A673 (cell line): ENCODE results near the gene PKN1. TPM values are rescaled to one million over a fixed set of nuclear protein-coding genes. Genes with fewer than 3 reads are reported as not detected.

Experiments
- BruUV-seq: library from RNA; stranded (reverse); fragments of 400-500 nt; replicated peaks from 2 replicates; lab custom pipeline; 2021; lab: Mats Ljungman, UMichigan
- CTCF ChIA-PET: fragments of 300-600 bp; sonication (Branson Sonifier 250); formaldehyde crosslinking; loops from one replicate; lab custom pipeline; 2022; ENCODE audit warnings: antibody characterized with exemption; lab: Charles Lee
- POLR2A ChIA-PET: fragments of 300-600 bp; sonication (Branson Sonifier 250); formaldehyde crosslinking; loops from one replicate; lab custom pipeline; 2022; ENCODE audit warnings: antibody characterized with exemption; ENCODE audit not compliant: low non-redundant PET; lab: Charles Lee
- DNase-seq: peaks from one replicate; pipeline ENCODE4 v3.0.0-alpha.2; 2015; ENCODE audit warnings: low spot score
- H3K27ac ChIP-seq: fragments of 200-600 bp; sonication (generic); 2 replicates; pipeline ENCODE4 v1.5.1; 2016; ENCODE audit warnings: mixed run types, low read depth, mild to moderate bottlenecking, mixed read lengths, antibody characterized with exemption, low read length; ENCODE audit not compliant: poor library complexity, severe bottlenecking
- H3K27me3 ChIP-seq: fragments of 200-600 bp; sonication (generic); replicated peaks from 2 replicates; pipeline ENCODE4 v1.6.1; 2017; ENCODE audit warnings: mixed run types, low read depth, mild to moderate bottlenecking, mixed read lengths, antibody characterized with exemption, low read length; ENCODE audit not compliant: insufficient read depth, poor library complexity
- H3K36me3 ChIP-seq: fragments of 200-600 bp; sonication (generic); 2 replicates; pipeline ENCODE4 v1.6.1; 2016; ENCODE audit warnings: mixed run types, mild to moderate bottlenecking, mixed read lengths, antibody characterized with exemption, low read length; ENCODE audit not compliant: insufficient read depth, poor library complexity, severe bottlenecking
- H3K4me1 ChIP-seq: fragments of 200-600 bp; sonication (generic); 2 replicates; pipeline ENCODE4 v1.6.1; 2017; ENCODE audit warnings: mixed run types, mild to moderate bottlenecking, mixed read lengths, antibody characterized with exemption, low read length; ENCODE audit not compliant: insufficient read depth, poor library complexity, severe bottlenecking
- H3K4me3 ChIP-seq: fragments of 200-600 bp; sonication (generic); 2 replicates; pipeline ENCODE4 v1.5.1; 2016; ENCODE audit warnings: low read depth, mixed run types, mild to moderate bottlenecking, mixed read lengths, low read length; ENCODE audit not compliant: poor library complexity, severe bottlenecking
- H3K9me3 ChIP-seq: fragments of 200-600 bp; sonication (generic); 2 replicates; pipeline ENCODE4 v1.6.1; 2016; ENCODE audit warnings: mixed run types, low read depth, mild to moderate bottlenecking, mixed read lengths, antibody characterized with exemption, low read length; ENCODE audit not compliant: poor library complexity, severe bottlenecking
- CTCF ChIP-seq: fragments of 300-800, 200-600 bp; sonication (generic); conservative IDR thresholded peaks from 2 replicates; pipeline ENCODE4 v1.5.1; 2017; ENCODE audit warnings: low read depth, mild to moderate bottlenecking, antibody characterized with exemption, low read length, moderate library complexity, mixed read lengths
- EZH2 ChIP-seq: fragments of 200-600 bp; sonication (generic); IDR thresholded peaks from 2 replicates; pipeline ENCODE4 v1.6.1; 2017; ENCODE audit warnings: borderline replicate concordance, low read depth, mild to moderate bottlenecking, mixed read lengths, antibody characterized with exemption, low read length; ENCODE audit not compliant: poor library complexity, severe bottlenecking
- intact Hi-C: fragments of 100-400 bp; cut with micrococcal nuclease; formaldehyde crosslinking; loops from one replicate; pipeline ENCODE4 v1.10.0; 2022; ENCODE audit not compliant: unreplicated experiment
- total RNA-seq: library from RNA; stranded (reverse); gene quantifications from 2 replicates; pipeline ENCODE4 v1.2.3, GENCODE V29; 2021

PKN1 gene
- total RNA-seq, 1 experiment from 2014 or later = 91.4 TPM

- no peaks in the 10 kb centered on the region for H3K9me3 ChIP-seq
- intact Hi-C loops = no loop called here
- TSS peak; percentile 87 for BruUV-seq
- CTCF ChIA-PET = interaction anchor here (0.6 kb wide), 1 partner anchor 47 kb away, joined by 3 read pairs; no protein-coding TSS in a partner anchor
- H3K27ac ChIP-seq = no peak overlapping the region
- H3K36me3 ChIP-seq = peaks cover 76% of the 10 kb centered on the region
- no peak overlapping the region for H3K4me3 ChIP-seq
- no peak for TF ChIP-seq CTCF
- no peak for TF ChIP-seq EZH2
- H3K4me1 ChIP-seq = peaks cover 10% of the 10 kb centered on the region
- DNase-seq = no peak
- POLR2A ChIA-PET = no interaction called here
- no peaks in the 10 kb centered on the region for H3K27me3 ChIP-seq
Measured at GRCh38 chr19:14409146-14410023, 23.7 kb upstream of the PKN1 start.

GRCh38 chr19:14410091-14411051, 22.7 kb upstream of the PKN1 start:
- DNase-seq = no peak

More at GRCh38 chr19:14410091-14411051, 22.7 kb upstream of the PKN1 start:
- POLR2A ChIA-PET = no interaction called here
- Histone ChIP-seq H3K36me3 (peaks cover 79% of the 10 kb centered on the region), H3K27me3 (no peaks in the 10 kb centered on the region), H3K9me3 (no peaks in the 10 kb centered on the region), H3K4me3 (no peak overlapping the region), H3K4me1 (peaks cover 10% of the 10 kb centered on the region), H3K27ac (no peak overlapping the region)
- BruUV-seq = no TSS peak
- CTCF ChIA-PET = no interaction called here
- TF ChIP-seq CTCF (no peak), EZH2 (no peak)
- intact Hi-C loops = no loop called here
